Coronary artery (tissue), 2 donors: ENCODE results near the gene CASK.

Experiments used
- DNase-seq: peaks from one replicate; pipeline ENCODE4 v3.0.0-alpha.2; 2017; ENCODE audit warnings: low spot score
- H3K27ac ChIP-seq, 2 donors: fragments of 200-600 bp; sonication (generic); one replicate each; pipeline ENCODE4 v1.5.1; 2016 to 2019
- H3K4me3 ChIP-seq: fragments of 200-600 bp; sonication (generic); 2 replicates; pipeline ENCODE4 v1.5.1; 2016; ENCODE audit warnings: mild to moderate bottlenecking, moderate library complexity
- CTCF ChIP-seq: fragments of 200-600 bp; sonication (generic); IDR thresholded peaks from one replicate; pipeline ENCODE4 v1.5.1; 2019; ENCODE audit warnings: antibody characterized with exemption

Gene CASK

GRCh38 chrX:41923978-41924683 lies 777 bp upstream of the CASK start:
- no peak for TF ChIP-seq CTCF
- peak overlapping the region; percentile 81 for H3K4me3 ChIP-seq
- DNase-seq, result no peak
- H3K27ac ChIP-seq, result peak overlapping the region; percentile 22 to 93

GRCh38 chrX:41922431-41923151 lies 763 bp downstream of the CASK start:
- Histone ChIP-seq H3K27ac (peak overlapping the region; percentile 38 to 93), H3K4me3 (peak overlapping the region; percentile 81)
- peak; percentile 75 for DNase-seq
- no peak for TF ChIP-seq CTCF

GRCh38 chrX:41921492-41922430 lies 1.6 kb downstream of the CASK start:
- Histone ChIP-seq H3K27ac (peak overlapping the region in 1 of 2 donors; percentile 93), H3K4me3 (peak overlapping the region; percentile 81)
- TF ChIP-seq CTCF, result no peak
- DNase-seq, result no peak

- no peak overlapping the region for H3K27ac ChIP-seq
- no peak for TF ChIP-seq CTCF
- H3K4me3 ChIP-seq, result no peak overlapping the region
- no peak for DNase-seq
These were observed 3.5 kb downstream of the CASK start for GRCh38 chrX:41919870-41920269.

- no peak for DNase-seq
- no peak overlapping the region for H3K27ac ChIP-seq
- no peak for TF ChIP-seq CTCF
- no peak overlapping the region for H3K4me3 ChIP-seq
These were observed 5.8 kb downstream of the CASK start for GRCh38 chrX:41917517-41917916.

- H3K4me3 ChIP-seq, result no peak overlapping the region
- DNase-seq, result no peak
- H3K27ac ChIP-seq, result no peak overlapping the region
- no peak for TF ChIP-seq CTCF
These were observed 9.9 kb downstream of the CASK start for GRCh38 chrX:41913476-41913875.
